Fibroblast of lung (primary cell): ENCODE measurements around the gene TMED5.

ENCODE experiments used
- CTCF ChIP-seq, 2 donors: IDR thresholded peaks in 1 of 2; conservative IDR thresholded peaks in 1 of 2; 1 replicate in 1 of 2; 2 replicates in 1 of 2; pipeline ENCODE4 v1.5.1; 2011 to 2012; ENCODE audit warnings: low read length in 2 of 2, control low read depth in 1 of 2, inconsistent platforms in 1 of 2, low read depth in 1 of 2, mild to moderate bottlenecking in 1 of 2
- EZH2 ChIP-seq: IDR thresholded peaks from 2 replicates; pipeline ENCODE4 v1.5.1; 2012; ENCODE audit warnings: low read length, control low read depth, mild to moderate bottlenecking; ENCODE audit errors: missing control alignments

- TF ChIP-seq CTCF (conservative IDR thresholded peaks at IDR 0.05 in 1 of 2, IDR thresholded peaks at IDR 0.05 in 1 of 2; ENCODE audit: low read depth in 1 of 2, low read length in 2 of 2) = no peak
- TF ChIP-seq EZH2 = no peak
Measured at GRCh38 chr1:93107395-93107794, 72.8 kb downstream of the TMED5 start.
